ES-I3 (cell line): ENCODE results near the gene ARID5B.
"Not testable (repeated sequence)": the region's sequence is repeated elsewhere in the genome, so short reads cannot be mapped to it uniquely, and the experiment has no call there.

Experiments
- H3K36me3 ChIP-seq: 2 replicates; pipeline ENCODE4 v1.6.1; 2013; ENCODE audit warnings: mild to moderate bottlenecking, low read length, control low read depth, moderate library complexity; ENCODE audit not compliant: insufficient read depth
- H3K4me1 ChIP-seq: 2 replicates; pipeline ENCODE4 v1.6.1; 2013; ENCODE audit warnings: mild to moderate bottlenecking, control low read depth, low read length; ENCODE audit not compliant: insufficient read depth
- H3K9ac ChIP-seq: 2 replicates; pipeline ENCODE4 v1.6.1; 2013; ENCODE audit warnings: low read depth, mild to moderate bottlenecking, low read length, moderate library complexity
- H3K9me3 ChIP-seq: 2 replicates; pipeline ENCODE4 v1.6.1; 2013; ENCODE audit warnings: mild to moderate bottlenecking, low read length, moderate library complexity; ENCODE audit not compliant: control insufficient read depth, insufficient read depth

The ARID5B gene

GRCh38 chr10:62027841-62028501 is 126.5 kb downstream of the ARID5B start:
- Histone ChIP-seq H3K9me3 (no peaks in the 10 kb centered on the region; the same call in 1 of the 2 replicates), H3K9ac (no peak overlapping the region), H3K36me3 (no peaks in the 10 kb centered on the region), H3K4me1 (no peaks in the 10 kb centered on the region)

- H3K4me1 ChIP-seq, H3K9me3 ChIP-seq, H3K9ac ChIP-seq, H3K36me3 ChIP-seq: not testable (repeated sequence)
Observed at GRCh38 chr10:62028502-62028842, 127.0 kb downstream of the ARID5B start.

- Histone ChIP-seq H3K36me3 (no peaks in the 10 kb centered on the region), H3K9me3 (no peaks in the 10 kb centered on the region), H3K9ac (no peak overlapping the region), H3K4me1 (no peaks in the 10 kb centered on the region)
Observed at GRCh38 chr10:62029401-62029800, 127.9 kb downstream of the ARID5B start.

GRCh38 chr10:62031507-62031906 is 130.0 kb downstream of the ARID5B start:
- H3K4me1 ChIP-seq = peaks cover 5% of the 10 kb centered on the region
- H3K36me3 ChIP-seq = no peaks in the 10 kb centered on the region
- no peak overlapping the region for H3K9ac ChIP-seq
- H3K9me3 ChIP-seq = no peaks in the 10 kb centered on the region

- peaks cover 12% of the 10 kb centered on the region for H3K4me1 ChIP-seq
- H3K9ac ChIP-seq = no peak overlapping the region
- H3K36me3 ChIP-seq = no peaks in the 10 kb centered on the region
- no peaks in the 10 kb centered on the region for H3K9me3 ChIP-seq
Observed at GRCh38 chr10:62033125-62033524, 131.6 kb downstream of the ARID5B start.

- peaks cover 12% of the 10 kb centered on the region for H3K4me1 ChIP-seq
Observed at GRCh38 chr10:62034096-62034640, 132.7 kb downstream of the ARID5B start.

GRCh38 chr10:62036186-62037081 is 134.9 kb downstream of the ARID5B start:
- Histone ChIP-seq H3K9ac (no peak overlapping the region), H3K4me1 (peaks cover 12% of the 10 kb centered on the region), H3K36me3 (no peaks in the 10 kb centered on the region), H3K9me3 (no peaks in the 10 kb centered on the region)

More at GRCh38 chr10:62034096-62034640, 132.7 kb downstream of the ARID5B start:
- Histone ChIP-seq H3K36me3 (no peaks in the 10 kb centered on the region), H3K9me3 (no peaks in the 10 kb centered on the region), H3K9ac (no peak overlapping the region)

GRCh38 chr10:62037166-62037831 is 135.8 kb downstream of the ARID5B start:
- Histone ChIP-seq H3K9me3 (no peaks in the 10 kb centered on the region), H3K4me1 (peaks cover 12% of the 10 kb centered on the region), H3K9ac (no peak overlapping the region), H3K36me3 (no peaks in the 10 kb centered on the region)

- Histone ChIP-seq H3K36me3 (no peaks in the 10 kb centered on the region), H3K4me1 (peaks cover 15% of the 10 kb centered on the region), H3K9me3 (no peaks in the 10 kb centered on the region), H3K9ac (no peak overlapping the region)
Observed at GRCh38 chr10:62037890-62038608, 136.6 kb downstream of the ARID5B start.

GRCh38 chr10:62038609-62039190 is 137.2 kb downstream of the ARID5B start:
- Histone ChIP-seq H3K4me1 (peaks cover 22% of the 10 kb centered on the region), H3K36me3 (no peaks in the 10 kb centered on the region), H3K9me3 (no peaks in the 10 kb centered on the region), H3K9ac (no peak overlapping the region)

GRCh38 chr10:62039954-62040353 is 138.5 kb downstream of the ARID5B start:
- no peaks in the 10 kb centered on the region for H3K36me3 ChIP-seq
- no peaks in the 10 kb centered on the region for H3K9me3 ChIP-seq
- no peak overlapping the region for H3K9ac ChIP-seq
- H3K4me1 ChIP-seq = peaks cover 27% of the 10 kb centered on the region

GRCh38 chr10:62040881-62041280 is 139.4 kb downstream of the ARID5B start:
- H3K36me3 ChIP-seq = no peaks in the 10 kb centered on the region
- no peak overlapping the region for H3K9ac ChIP-seq
- no peaks in the 10 kb centered on the region for H3K9me3 ChIP-seq
- H3K4me1 ChIP-seq = peaks cover 27% of the 10 kb centered on the region

GRCh38 chr10:62043421-62044021 is 142.0 kb downstream of the ARID5B start:
- no peaks in the 10 kb centered on the region for H3K36me3 ChIP-seq
- H3K9me3 ChIP-seq = no peaks in the 10 kb centered on the region
- peaks cover 29% of the 10 kb centered on the region for H3K4me1 ChIP-seq
- H3K9ac ChIP-seq = no peak overlapping the region
